Activated CD8-positive, alpha-beta memory T cell treated with anti-CD3 and anti-CD28 coated beads, Interleukin-2, amount 50 U/mL, for 48 hours (primary cell): ENCODE measurements around the gene SOX2.
"Not testable (repeated sequence)": the region's sequence is repeated elsewhere in the genome, so short reads cannot be mapped to it uniquely, and the experiment has no call there.

ENCODE experiments used
- DNase-seq: peaks from one replicate; pipeline ENCODE4 v3.0.0-alpha.2; 2020

Gene SOX2

DNA sequence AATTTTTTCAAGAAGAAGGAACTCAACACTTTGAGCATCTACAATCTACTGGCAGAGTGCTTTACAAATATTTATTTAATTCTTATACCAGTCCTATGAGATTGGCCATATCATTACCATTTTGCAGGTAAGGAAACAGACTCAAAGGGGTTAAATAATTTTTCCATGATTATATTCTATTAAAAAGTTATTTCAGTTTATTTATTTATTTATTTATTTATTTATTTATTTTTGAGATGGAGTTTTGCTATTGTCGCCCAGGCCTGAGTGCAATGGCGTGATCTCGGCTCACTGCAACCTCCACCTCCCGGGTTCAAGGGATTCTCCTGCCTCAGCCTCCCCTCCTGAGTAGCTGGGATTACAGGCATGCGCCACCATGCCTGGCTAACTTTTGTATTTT, 52.3 kb downstream of the SOX2 start:
- not testable (repeated sequence) for DNase-seq
